Retinal pigment epithelial cell (primary cell): ENCODE results near the gene GSS.

Source experiments
- DNase-seq: peaks from one replicate; pipeline ENCODE4 v3.0.0-alpha.2; 2010; ENCODE audit warnings: low read depth
- H3K4me3 ChIP-seq: 2 replicates; pipeline ENCODE4 v1.5.1; 2011; ENCODE audit warnings: mild to moderate bottlenecking, low read length, control low read depth, moderate library complexity
- CTCF ChIP-seq: conservative IDR thresholded peaks from 2 replicates; pipeline ENCODE4 v1.5.1; 2011; ENCODE audit warnings: low read depth, low read length, control low read depth, inconsistent platforms

GSS gene

GRCh38 chr20:34993941-34994508, 38.4 kb upstream of the GSS start:
- TF ChIP-seq CTCF, result no peak
- no peak for DNase-seq
- no peak overlapping the region for H3K4me3 ChIP-seq

GRCh38 chr20:34992751-34993417, 37.3 kb upstream of the GSS start:
- DNase-seq, result no peak
- H3K4me3 ChIP-seq, result no peak overlapping the region
- TF ChIP-seq CTCF, result no peak

- no peak overlapping the region for H3K4me3 ChIP-seq
- TF ChIP-seq CTCF, result no peak
- DNase-seq, result no peak
These were observed 35.1 kb upstream of the GSS start for GRCh38 chr20:34990661-34991214.

- no peak overlapping the region for H3K4me3 ChIP-seq
- no peak for TF ChIP-seq CTCF
- DNase-seq, result no peak
These were observed 34.6 kb upstream of the GSS start for GRCh38 chr20:34990231-34990630.

- no peak for DNase-seq
- H3K4me3 ChIP-seq, result no peak overlapping the region
- no peak for TF ChIP-seq CTCF
These were observed 34.1 kb upstream of the GSS start for GRCh38 chr20:34989670-34990069.

- no peak for DNase-seq
- H3K4me3 ChIP-seq, result no peak overlapping the region
- no peak for TF ChIP-seq CTCF
These were observed 33.5 kb upstream of the GSS start for GRCh38 chr20:34989118-34989517.

GRCh38 chr20:34988191-34988540, 32.6 kb upstream of the GSS start:
- no peak overlapping the region for H3K4me3 ChIP-seq
- no peak for DNase-seq
- TF ChIP-seq CTCF, result no peak
